HG03565 (cell line): ENCODE measurements around the gene EVI2A.
"Not testable (repeated sequence)": the region's sequence is repeated elsewhere in the genome, so short reads cannot be mapped to it uniquely, and the experiment has no call there.

Experiments
- ATAC-seq: cut with Tn5 transposase; IDR thresholded peaks from one replicate; pipeline ENCODE4 v1.9.1; 2021; ENCODE audit warnings: mild to moderate bottlenecking, moderate library complexity; ENCODE audit not compliant: unreplicated experiment

The EVI2A gene

GRCh38 chr17:31313982-31314781 is 7.2 kb downstream of the EVI2A start, which contains the start of gene EVI2B:
TSS of gene EVI2B (minus strand) at chr17:31314054. CDS start at chr17:31305609, 8,445 bp downstream.
- no peak for ATAC-seq

- ATAC-seq = not testable (repeated sequence)
Measured at GRCh38 chr17:31312223-31312622, 9.2 kb downstream of the EVI2A start.

DNA sequence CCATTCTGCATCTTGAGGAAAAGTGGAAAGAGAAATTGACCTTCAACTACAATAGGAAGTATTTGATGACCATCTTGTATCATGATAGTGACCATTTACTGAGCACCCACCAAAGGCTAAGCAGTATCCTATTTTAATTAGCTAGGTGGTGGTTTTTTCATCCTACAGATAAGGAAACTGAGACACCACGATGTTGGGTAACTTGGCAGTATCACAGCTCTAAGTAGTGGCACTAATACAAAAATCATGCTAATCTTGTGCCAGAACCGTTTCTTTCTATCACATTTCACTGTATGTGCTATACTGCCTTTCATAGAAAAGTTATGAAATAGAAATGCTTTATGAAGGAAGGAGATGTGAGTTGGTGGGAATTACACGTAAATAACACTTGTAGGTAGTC is 9.9 kb downstream of the EVI2A start:
- no peak for ATAC-seq

GRCh38 chr17:31310886-31311285 is 10.5 kb downstream of the EVI2A start:
- no peak for ATAC-seq

- no peak for ATAC-seq
Measured at GRCh38 chr17:31310260-31310659, 11.2 kb downstream of the EVI2A start.

DNA sequence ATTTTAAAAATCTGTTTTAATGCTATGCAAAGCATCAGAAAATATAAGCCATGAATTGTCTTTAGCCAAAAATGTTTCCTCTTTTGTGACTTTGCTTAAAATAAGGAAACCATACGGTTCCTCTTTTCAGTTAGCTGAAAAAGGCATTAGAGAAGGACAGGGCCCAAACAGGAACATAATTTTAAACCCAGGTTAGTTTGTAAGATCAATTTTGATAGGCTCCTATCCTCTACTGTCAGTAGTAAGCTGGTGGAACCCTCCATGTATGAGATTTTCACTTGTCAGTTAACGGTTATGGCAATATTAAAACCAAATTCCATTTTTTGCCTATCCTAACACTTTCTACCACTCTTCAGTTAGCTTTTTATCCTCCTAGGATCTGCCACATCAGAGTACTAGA is 11.9 kb downstream of the EVI2A start:
- no peak for ATAC-seq

DNA sequence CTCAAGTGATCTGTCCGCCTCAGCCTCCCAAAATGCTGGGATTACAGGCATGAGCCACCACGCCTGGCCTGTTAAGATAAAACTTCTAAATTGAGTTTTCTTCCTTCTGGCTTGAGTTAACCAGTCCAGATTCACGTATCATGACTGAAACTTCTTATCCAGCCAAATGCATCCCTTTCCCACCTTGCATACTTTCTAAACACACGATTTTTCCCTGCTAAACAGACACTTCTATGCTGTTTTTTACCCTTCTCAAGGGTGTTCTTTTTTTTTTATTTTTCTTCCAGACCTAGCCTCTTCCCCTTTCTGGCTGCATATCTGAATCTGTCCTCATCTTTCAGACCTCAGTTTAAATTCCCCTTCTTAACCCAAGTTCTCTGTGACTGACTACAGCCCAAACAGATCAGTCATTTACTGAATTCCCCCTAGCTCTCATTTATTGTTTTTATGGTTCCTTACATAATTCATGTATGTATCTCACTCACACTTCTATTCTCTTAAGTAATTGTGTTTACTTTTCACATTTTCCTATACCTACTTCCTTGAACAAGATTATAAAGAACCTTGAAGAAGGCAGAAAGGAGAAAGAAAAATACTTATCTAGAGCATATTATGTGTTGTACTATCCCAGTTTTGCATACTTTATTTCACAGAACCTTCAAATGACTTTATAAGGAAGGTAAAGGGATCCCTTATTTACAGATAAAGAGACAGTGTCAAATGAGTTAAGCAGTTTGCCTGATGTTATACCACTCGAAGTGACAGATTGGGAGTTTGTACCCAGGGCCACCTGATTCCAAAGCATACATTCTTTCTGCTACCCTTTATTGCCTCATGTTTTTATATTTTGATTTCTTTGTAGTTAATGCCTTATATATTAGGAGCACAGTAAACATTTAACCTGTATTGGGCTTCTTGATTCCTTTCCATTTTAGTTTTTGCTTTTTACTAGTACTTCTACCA is 12.8 kb downstream of the EVI2A start:
- no peak for ATAC-seq

DNA sequence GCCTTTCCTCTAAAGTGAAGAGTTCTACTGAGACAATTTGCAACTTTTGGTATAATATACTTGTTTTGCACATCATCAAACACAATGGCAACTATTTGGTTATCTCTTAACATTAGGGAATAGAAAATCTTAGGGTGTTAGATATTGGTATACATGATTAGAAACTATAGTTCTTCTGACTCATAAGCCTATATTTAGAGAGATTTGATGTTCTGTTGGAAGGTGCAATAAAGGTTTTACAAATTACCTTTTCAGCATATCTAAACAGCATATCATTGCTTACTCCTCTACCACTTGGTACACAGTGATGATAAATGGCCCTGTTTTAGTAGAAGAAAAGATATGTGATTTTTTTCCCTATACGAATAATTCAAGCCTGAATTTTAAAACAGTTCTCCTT is 13.8 kb downstream of the EVI2A start:
- no peak for ATAC-seq

GRCh38 chr17:31299624-31300023 is 21.8 kb downstream of the EVI2A start:
- ATAC-seq = no peak

DNA sequence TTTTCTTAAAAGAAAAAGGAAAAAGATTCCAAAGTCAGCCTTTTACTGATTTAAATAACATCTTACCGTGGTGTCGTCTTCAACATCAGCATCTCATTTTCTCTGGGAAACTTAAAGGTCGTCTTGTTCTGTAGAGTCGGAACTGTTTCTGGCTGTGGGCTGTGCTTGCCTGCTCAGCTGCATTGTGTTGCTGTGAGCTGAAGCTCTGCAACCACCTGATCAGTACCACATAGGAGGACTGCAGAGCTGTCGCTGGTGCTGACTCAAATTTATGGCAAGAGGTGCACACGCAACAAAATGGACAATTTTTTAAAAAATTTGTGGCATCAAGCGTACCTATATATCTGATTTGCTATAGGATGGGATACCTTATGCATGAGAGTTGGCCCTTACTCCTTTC is 24.3 kb downstream of the EVI2A start, which contains the start of gene OMG:
OMG (minus strand) TSS at position 150 of the 400 bp plus-strand sequence. CDS start 908 bp downstream, outside the sequence.
- ATAC-seq = no peak

DNA sequence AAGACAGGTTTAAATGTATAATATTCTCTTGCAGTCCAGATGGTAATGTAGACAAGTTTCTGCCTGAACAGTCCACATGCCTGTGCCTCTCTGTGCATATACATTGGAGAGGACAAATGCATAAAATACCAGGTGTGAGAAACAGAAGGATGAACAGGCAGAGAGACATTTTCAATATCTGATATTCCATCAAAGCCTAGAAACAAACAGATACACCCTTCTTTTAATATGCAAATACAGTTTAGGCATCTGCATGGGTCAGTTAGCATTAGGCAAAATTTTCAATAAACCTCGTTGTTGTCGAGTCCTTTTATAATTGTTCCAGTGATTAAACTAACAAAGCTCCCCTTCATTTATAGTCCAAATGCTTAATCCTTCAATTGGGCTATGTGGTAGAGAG is 25.3 kb downstream of the EVI2A start:
- ATAC-seq = no peak

DNA sequence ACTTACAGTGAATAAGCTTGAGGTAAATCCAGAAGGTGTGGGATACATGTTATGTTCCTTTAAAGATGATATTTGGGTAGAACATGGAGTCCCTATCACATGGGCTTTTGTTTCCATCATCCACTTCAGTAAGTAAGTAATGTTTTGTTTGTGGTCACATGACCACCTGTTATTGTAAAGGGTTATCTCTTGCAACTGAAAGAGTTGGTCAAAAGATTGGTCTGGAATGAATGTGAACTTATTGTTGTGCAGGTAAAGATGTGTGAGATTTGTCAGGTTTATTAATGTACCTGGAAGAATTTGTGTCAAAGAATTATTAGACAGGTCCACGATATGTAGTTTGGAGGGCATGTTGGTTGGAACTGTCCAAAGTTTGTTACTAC is 25.9 kb downstream of the EVI2A start:
- ATAC-seq = no peak

GRCh38 chr17:31294820-31295488 is 26.5 kb downstream of the EVI2A start:
- ATAC-seq = no peak

GRCh38 chr17:31294231-31294630 is 27.2 kb downstream of the EVI2A start:
- ATAC-seq = no peak

DNA sequence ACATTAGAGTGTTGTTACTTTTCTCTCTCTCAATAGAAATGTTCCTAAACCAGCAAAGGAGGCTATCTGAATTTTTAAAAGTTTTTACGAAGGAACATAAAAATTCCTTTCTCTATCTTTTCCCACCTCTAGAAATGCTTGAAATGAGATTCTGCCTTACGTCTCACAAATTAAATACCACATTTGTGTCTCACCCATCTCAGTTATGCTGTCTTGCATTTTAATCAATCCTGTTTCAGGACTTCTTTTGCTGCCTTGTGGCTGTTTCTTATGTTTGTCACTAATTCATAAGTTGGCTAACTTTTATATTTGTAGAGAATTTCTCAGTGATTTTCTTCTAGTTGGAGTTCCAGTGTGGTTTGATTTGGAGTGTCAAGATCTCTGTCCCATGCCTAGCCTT is 27.8 kb downstream of the EVI2A start:
- no peak for ATAC-seq

- no peak for ATAC-seq
Measured at GRCh38 chr17:31291820-31292219, 29.6 kb downstream of the EVI2A start.

DNA sequence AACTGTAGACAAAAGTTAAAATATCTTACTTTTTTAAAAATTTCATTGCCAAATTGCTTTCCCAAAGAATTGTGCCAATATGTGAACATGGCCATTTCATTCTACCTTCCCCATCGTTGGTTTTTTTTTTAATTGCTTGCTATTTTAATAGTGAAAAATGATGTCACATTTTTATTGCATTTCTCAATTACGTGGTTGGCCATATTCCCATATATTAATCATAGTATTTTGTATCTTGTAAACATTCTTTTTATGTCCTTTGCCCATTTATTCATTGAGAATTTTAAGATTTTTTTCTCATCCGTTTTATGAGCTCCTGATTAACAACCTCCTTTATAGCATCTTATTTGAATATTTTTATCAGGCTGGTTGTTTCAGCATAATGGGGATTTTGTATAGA is 31.6 kb downstream of the EVI2A start:
- no peak for ATAC-seq

DNA sequence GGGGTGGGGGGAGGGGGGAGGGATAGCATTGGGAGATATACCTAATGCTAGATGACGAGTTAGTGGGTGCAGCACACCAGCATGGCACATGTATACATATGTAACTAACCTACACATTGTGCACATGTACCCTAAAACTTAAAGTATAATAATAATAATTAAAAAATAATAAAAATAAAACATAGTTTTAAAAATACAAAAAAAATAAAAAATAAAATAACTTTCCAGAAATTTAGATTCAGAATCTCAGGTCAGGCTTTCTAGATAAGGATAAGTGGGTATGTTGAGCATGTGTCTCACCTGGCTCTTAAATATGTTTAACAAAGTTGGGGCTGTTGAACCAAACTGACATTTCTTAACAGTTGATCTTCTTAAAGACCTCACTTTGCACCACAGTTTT is 33.5 kb downstream of the EVI2A start:
- not testable (repeated sequence) for ATAC-seq

DNA sequence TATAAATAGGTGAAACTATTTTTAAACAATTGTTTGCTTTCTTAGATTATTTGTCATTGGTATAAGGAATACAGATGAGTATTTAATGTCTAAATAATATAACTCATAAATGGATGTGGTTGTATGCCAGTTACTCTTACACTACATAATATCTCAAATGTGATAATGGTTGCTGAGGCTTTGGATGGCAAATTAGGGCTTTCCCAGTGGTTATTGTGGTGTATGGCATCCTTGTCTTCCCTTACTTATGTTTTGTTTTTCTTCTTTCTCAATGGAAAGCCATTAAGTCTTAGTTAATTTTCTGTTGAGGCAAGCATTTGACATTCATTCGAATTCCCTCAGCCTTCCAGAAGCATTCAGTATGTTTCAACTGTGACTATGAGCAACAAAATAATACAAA is 34.8 kb downstream of the EVI2A start:
- ATAC-seq = no peak

DNA sequence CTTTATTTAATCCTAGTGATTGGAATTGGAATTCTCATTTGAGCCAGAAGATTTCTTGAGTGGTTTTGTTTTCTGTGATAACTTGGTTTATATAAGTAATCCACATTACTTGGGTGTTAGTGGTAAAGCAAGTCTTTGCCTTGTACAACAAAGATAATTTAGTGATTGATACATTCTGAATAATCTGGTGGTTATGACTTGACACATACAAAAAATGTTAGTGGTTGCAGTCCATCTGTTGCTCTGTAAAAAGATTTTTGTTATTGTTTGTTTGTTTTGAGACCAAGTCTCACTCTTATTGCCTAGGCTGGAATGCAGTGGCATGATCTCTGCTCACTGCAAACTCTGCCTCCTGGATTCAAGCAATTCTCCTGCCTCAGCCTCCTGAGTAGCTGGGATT is 37.6 kb downstream of the EVI2A start:
- no peak for ATAC-seq

GRCh38 chr17:31281061-31281460 is 40.4 kb downstream of the EVI2A start:
- no peak for ATAC-seq
